SK-N-SH (cell line): ENCODE data around the gene ATP5PB. TPM values are rescaled to one million over a fixed set of nuclear protein-coding genes. Genes with fewer than 3 reads are reported as not detected.

ENCODE experiments used
- CTCF ChIA-PET: fragments of 300-600, 350-600 bp; formaldehyde crosslinking; extraction: SDS; loops from one replicate; lab custom pipeline; 2021; lab: Yijun Ruan, JAX
- POLR2A ChIA-PET: fragments of 350-600 bp; sonication (Branson Sonifier 250); formaldehyde crosslinking; extraction: SDS; loops from one replicate; lab custom pipeline; 2020; ENCODE audit warnings: antibody characterized with exemption, inconsistent platforms; lab: Yijun Ruan, JAX
- DNase-seq: peaks from one replicate; pipeline ENCODE4 v3.0.0; 2012
- H2AFZ ChIP-seq: fragments of 200-600 bp; sonication (generic); 2 replicates; pipeline ENCODE4 v1.8.1; 2016; ENCODE audit warnings: antibody characterized with exemption, mild to moderate bottlenecking, low read depth
- H3F3A ChIP-seq: fragments of 200-600 bp; sonication (generic); replicated peaks from 2 replicates; pipeline ENCODE3; 2016; ENCODE audit warnings: antibody characterized with exemption, mild to moderate bottlenecking; ENCODE audit not compliant: insufficient read depth
- H3K27ac ChIP-seq, 2 experiments: fragments of 200-500 bp in 1 of 2; fragments of 200-600 bp in 1 of 2; sonication (Bioruptor generic) in 1 of 2; sonication (generic), shearing (Covaris generic) in 1 of 2; 2 replicates each; pipeline versions ENCODE4 v1.5.1 to v1.6.1; 2014 to 2016; ENCODE audit warnings: low read depth in 2 of 2, inconsistent platforms in 1 of 2, low read length in 1 of 2, mild to moderate bottlenecking in 1 of 2, mixed read lengths in 1 of 2
- H3K27me3 ChIP-seq: fragments of 200-600 bp; sonication (generic), shearing (Covaris generic); 2 replicates; pipeline ENCODE4 v1.6.1; 2016; ENCODE audit warnings: mixed run types; ENCODE audit not compliant: insufficient read depth
- H3K36me3 ChIP-seq, 2 experiments: fragments of 200-500 bp in 1 of 2; fragments of 200-600 bp in 1 of 2; sonication (Bioruptor generic) in 1 of 2; sonication (generic) in 1 of 2; replicated peaks in 1 of 2; 2 replicates each; pipeline versions ENCODE3 to v1.5.1; 2014 to 2016; ENCODE audit warnings: low read length in 1 of 2, mild to moderate bottlenecking in 1 of 2; ENCODE audit not compliant: insufficient read depth in 2 of 2, control insufficient read depth in 1 of 2
- H3K4me1 ChIP-seq, 2 experiments: fragments of 200-500 bp in 1 of 2; fragments of 200-600 bp in 1 of 2; sonication (Bioruptor generic) in 1 of 2; sonication (generic), shearing (Covaris generic) in 1 of 2; 2 replicates each; pipeline versions ENCODE4 v1.5.1 to v1.6.1; 2014 to 2016; ENCODE audit warnings: low read depth in 1 of 2, low read length in 1 of 2, mixed run types in 1 of 2; ENCODE audit not compliant: insufficient read depth in 2 of 2, control insufficient read depth in 1 of 2
- H3K4me2 ChIP-seq: fragments of 200-600 bp; sonication (generic), shearing (Covaris generic); 2 replicates; pipeline ENCODE4 v1.6.1; 2017; ENCODE audit warnings: mixed run types
- H3K4me3 ChIP-seq, 2 experiments: fragments of 200-500 bp in 1 of 2; fragments of 200-600 bp in 1 of 2; sonication (Bioruptor generic) in 1 of 2; sonication (generic), shearing (Covaris generic) in 1 of 2; 2 replicates each; pipeline versions ENCODE4 v1.5.1 to v1.8.1; 2014 to 2016; ENCODE audit warnings: low read depth in 2 of 2, inconsistent platforms in 1 of 2, low read length in 1 of 2, mild to moderate bottlenecking in 1 of 2, mixed read lengths in 1 of 2, moderate library complexity in 1 of 2
- H3K79me2 ChIP-seq: fragments of 200-600 bp; sonication (generic); 2 replicates; pipeline ENCODE4 v1.8.1; 2017; ENCODE audit warnings: mild to moderate bottlenecking; ENCODE audit not compliant: insufficient read depth
- H3K9ac ChIP-seq: fragments of 200-600 bp; sonication (generic); 2 replicates; pipeline ENCODE4 v1.6.1; 2017; ENCODE audit warnings: mixed run types
- H3K9me2 ChIP-seq: fragments of 200-600 bp; sonication (generic); 2 replicates; pipeline ENCODE4 v1.6.1; 2017; ENCODE audit warnings: mixed run types
- H3K9me3 ChIP-seq: fragments of 200-600 bp; sonication (generic); 2 replicates; pipeline ENCODE4 v1.6.1; 2017; ENCODE audit warnings: mixed run types, mild to moderate bottlenecking, moderate library complexity
- H4K20me1 ChIP-seq: fragments of 200-600 bp; sonication (generic); 2 replicates; pipeline ENCODE4 v1.6.1; 2017; ENCODE audit warnings: mild to moderate bottlenecking, mixed run types; ENCODE audit not compliant: insufficient read depth
- EP300 ChIP-seq, 2 experiments: IDR thresholded peaks; 2 replicates each; pipeline versions ENCODE4 v1.4.0 to v1.6.1; 2012; ENCODE audit warnings: borderline replicate concordance in 1 of 2, low read depth in 1 of 2, low read length in 1 of 2
- FOXJ3 ChIP-seq: sonication (generic); formaldehyde crosslinking; IDR thresholded peaks from 2 replicates; pipeline ENCODE4 v1.5.1; 2020; ENCODE audit warnings: mild to moderate bottlenecking, missing genetic modification reagents
- JUND ChIP-seq: IDR thresholded peaks from 2 replicates; pipeline ENCODE4 v1.4.0; 2012
- NRF1 ChIP-seq: IDR thresholded peaks from 2 replicates; pipeline ENCODE4 v1.6.1; 2012; ENCODE audit warnings: low read depth, mild to moderate bottlenecking, low read length
- RAD21 ChIP-seq: IDR thresholded peaks from 2 replicates; pipeline ENCODE4 v1.6.1; 2012; ENCODE audit warnings: mild to moderate bottlenecking, low read length
- RCOR1 ChIP-seq: fragments of 150-350 bp; IDR thresholded peaks from 2 replicates; pipeline ENCODE4 v1.6.1; 2017; ENCODE audit warnings: antibody characterized with exemption, low read length
- TAF1 ChIP-seq: IDR thresholded peaks from 2 replicates; pipeline ENCODE4 v1.6.1; 2012; ENCODE audit warnings: low read depth, mild to moderate bottlenecking, low read length, moderate library complexity, borderline replicate concordance
- WGBS: methylation state at CpG from one replicate; pipeline ENCODE4 v1.1.6; 2017; ENCODE audit warnings: low lambda C conversion rate; 5-methylcytosine and 5-hydroxymethylcytosine counted together
- polyA plus RNA-seq, 3 experiments: library from polyadenylated mRNA; depleted of rRNA; stranded (reverse); fragments of >200 nt; gene quantifications; 2 replicates each; pipeline ENCODE4 v1.2.3, GENCODE V29; 2012
- small RNA-seq, 7 experiments: library from RNA; depleted of rRNA; stranded (forward); fragments of <200 nt; gene quantifications; one replicate each; pipeline ENCODE3, GENCODE V24; 2012

The ATP5PB gene
- polyA plus RNA-seq, 1 of the 3 experiments (the other 2 are of a cell fraction): 177 TPM

DNA sequence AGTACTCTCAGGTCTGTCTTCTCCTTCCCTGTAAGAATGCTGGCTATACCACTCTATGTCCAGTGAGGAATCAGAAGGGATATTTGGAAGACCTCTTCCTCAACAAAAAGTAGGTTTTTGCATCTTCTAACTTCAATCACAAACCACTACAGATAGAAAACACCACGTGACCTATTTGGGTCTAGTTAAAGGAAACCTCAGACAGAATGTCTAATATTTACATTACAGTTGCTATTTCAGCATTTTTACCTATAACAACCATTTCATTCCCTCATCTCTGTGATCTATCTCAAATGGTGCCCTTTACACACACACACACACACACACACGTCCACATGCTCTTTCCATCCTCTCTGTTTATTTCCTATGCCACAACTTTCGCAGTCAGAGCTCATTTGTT, 62.1 kb downstream of the ATP5PB start:
- H4K20me1 ChIP-seq: no peaks in the 10 kb centered on the region
- H3K9me3 ChIP-seq: no peaks in the 10 kb centered on the region
- TF ChIP-seq TAF1: no peak
- no peak for TF ChIP-seq EP300 (IDR thresholded peaks at IDR 0.05; ENCODE audit: borderline replicate concordance in 1 of 2, low read depth in 1 of 2, low read length in 1 of 2)
- no peak for TF ChIP-seq NRF1
- TF ChIP-seq RAD21: no peak
- TF ChIP-seq RCOR1: no peak
- TF ChIP-seq FOXJ3 (CRISPR knock-in tag): no peak
- no peak for TF ChIP-seq JUND
- no peak overlapping the region for H3K27ac ChIP-seq
- H3K36me3 ChIP-seq: no peaks in the 10 kb centered on the region
- no peak for DNase-seq
- no peaks in the 10 kb centered on the region for H3K9me2 ChIP-seq
- CTCF ChIA-PET: interaction anchor here (0.7 to 2.2 kb wide), 3 partner anchors 17 to 258 kb away, joined by 3 to 10 read pairs (median 3); no protein-coding TSS in a partner anchor
- H3K4me1 ChIP-seq: peaks cover 8 to 16% of the 10 kb centered on the region in 2 experiments; a peak in 2 of 4 replicates
- H3F3A ChIP-seq: no peaks in the 10 kb centered on the region
- H3K4me3 ChIP-seq: no peak overlapping the region
- 88% methylated on average over 3 of the region's 3 CpGs for WGBS
- no peak overlapping the region for H3K4me2 ChIP-seq
- H3K27me3 ChIP-seq: no peaks in the 10 kb centered on the region
- POLR2A ChIA-PET: no interaction called here
- H3K79me2 ChIP-seq: no peaks in the 10 kb centered on the region
- H3K9ac ChIP-seq: no peak overlapping the region
- H2AFZ ChIP-seq: no peak overlapping the region

Small RNA genes within 50 kb of the gene (small RNA-seq; reads per million reads assigned to genes)
- 0 reads per million in 7 experiments for gene RF00019
- 0 to 21.2 (median 1.4) reads per million in 7 experiments for gene RNU6-792P

Other genes with a start within 250 kb of the ATP5PB start
- 1.3 and 1.6 TPM in 2 replicates for gene DENND2D, start 248.8 kb upstream of the ATP5PB start, polyA plus RNA-seq (2012; rRNA removed)
- 0.92 and 0.97 TPM in 2 replicates for gene CHI3L2, start 221.8 kb upstream of the ATP5PB start, polyA plus RNA-seq (2012; rRNA removed)
- gene CHIA, start 158.6 kb upstream of the ATP5PB start, polyA plus RNA-seq (2012; rRNA removed): not detected in 2 replicates
- gene OVGP1, start 21.7 kb upstream of the ATP5PB start, polyA plus RNA-seq (2012; rRNA removed): 0.18 and 0.34 TPM in 2 replicates
- 97.1 and 131 TPM in 2 replicates for gene WDR77, start 208 bp upstream of the ATP5PB start, polyA plus RNA-seq (2012; rRNA removed)
- gene C1orf162, start 24.5 kb downstream of the ATP5PB start, polyA plus RNA-seq (2012; rRNA removed): 0.13 and 0.16 TPM in 2 replicates
- gene ADORA3, start 54.2 kb downstream of the ATP5PB start, polyA plus RNA-seq (2012; rRNA removed): not detected in 2 replicates
- gene TMIGD3, start 54.2 kb downstream of the ATP5PB start, polyA plus RNA-seq (2012; rRNA removed): not detected in 2 replicates
- 17.7 and 19.8 TPM in 2 replicates for gene RAP1A, start 170.3 kb downstream of the ATP5PB start, polyA plus RNA-seq (2012; rRNA removed)